ENCODE data around the gene RPS15.

Gene RPS15

DNA sequence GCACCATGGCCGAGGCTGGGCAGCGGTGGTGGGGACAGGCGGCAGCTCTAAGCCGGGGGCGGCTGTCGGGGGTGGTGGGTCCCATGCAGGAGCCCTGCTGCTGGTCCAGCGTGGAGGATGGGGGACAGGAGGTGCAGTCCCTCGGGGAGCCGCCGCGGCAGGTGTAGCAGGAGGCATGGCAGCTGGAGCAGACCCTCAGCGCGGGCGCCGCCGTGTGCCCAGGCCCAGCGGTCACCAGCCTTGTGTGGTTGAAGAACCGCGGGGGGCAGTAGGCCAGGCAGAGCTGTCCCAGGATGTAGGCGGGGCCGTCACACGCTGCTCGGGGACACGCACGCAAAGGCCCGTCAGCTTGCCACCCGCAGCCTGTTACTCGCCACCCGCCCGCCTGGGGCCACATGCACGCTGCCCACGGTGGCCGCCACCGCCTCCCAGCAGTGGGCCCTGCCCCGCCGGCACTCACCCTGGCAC lies 43.7 kb downstream of the RPS15 start:
- no peak for DNase-seq (ENCODE audit: low read depth in 1 of 2, low spot score in 1 of 2)

DNA sequence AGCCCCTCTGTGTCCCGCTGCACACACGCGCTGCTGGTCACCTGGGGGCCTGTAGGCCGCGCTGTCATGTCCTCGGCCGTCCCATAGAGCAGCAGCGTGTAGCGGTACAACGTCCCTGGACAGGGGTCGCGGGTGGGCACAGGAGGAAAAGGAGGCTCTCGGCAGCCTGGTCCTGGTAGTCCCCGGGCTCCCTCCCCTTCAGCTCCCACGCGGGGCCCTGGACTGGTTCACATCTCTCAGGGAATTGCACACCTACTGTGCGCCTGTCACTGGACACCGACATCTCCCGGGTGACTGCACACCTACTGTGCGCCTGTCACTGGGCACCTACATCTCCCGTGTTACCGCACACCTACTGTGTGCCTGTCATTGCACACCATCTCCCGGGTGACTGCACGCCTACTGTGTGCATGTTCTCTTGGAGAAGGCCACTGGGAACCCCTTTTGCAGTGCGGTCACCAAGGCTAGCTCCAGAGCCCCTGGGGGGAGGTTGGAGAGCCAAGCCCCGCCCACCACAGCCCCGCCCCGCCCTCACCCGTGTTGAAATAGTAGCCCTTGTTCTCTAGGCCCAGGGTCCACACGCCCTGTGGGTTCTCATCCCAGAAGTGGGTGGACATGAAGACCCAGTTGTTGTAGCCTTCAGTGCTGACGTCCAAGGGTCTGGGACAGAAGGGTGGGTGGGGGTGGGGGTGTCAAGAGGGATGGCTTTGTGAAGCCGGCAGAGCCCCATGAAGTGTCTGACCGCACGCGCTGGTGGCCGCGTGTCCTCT lies 44.4 kb downstream of the RPS15 start:
- DNase-seq (ENCODE audit: low read depth in 1 of 2, low spot score in 1 of 2): no peak

DNA sequence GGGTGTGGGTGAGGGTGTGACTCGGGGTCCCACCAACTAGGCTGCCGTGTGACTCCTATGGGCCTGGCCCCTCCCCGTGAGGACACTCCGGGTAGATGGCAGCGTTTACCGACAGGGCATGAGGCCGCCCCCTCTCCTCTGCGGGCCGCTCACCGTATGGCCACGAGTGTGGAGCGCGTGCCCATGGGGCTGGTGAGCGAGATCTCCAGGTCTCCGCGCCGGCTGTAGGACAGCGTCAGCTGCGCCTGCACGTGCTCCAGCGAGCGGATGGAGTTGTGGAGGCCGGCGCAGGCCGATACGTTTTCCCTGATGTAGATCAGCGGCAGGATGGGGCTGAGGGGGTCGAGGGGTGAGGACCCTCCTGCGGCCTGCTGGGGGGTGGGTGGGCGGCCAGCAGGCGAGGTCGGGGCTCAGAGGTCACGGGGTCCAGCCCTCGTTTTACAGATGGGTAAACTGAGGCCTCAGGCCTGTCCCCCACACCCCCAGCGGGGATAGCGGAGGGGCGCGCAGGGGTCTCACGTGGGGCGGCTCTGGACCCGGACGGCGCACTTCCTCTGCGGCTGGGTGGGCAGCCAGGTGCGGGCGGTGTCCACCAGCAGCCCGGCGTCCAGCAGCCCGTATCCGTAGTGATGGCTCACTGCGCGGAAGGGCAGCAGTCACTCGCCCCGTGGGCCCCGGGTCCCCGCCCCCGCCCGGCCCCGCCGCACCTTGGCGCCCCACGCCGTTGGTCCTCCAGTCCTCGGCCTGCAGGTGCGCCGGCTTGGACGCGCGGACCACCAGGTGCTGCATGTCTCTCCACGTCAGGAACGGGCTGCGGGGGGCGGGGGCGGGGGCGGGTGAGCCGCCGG lies 45.2 kb downstream of the RPS15 start:
- DNase-seq (ENCODE audit: low read depth in 1 of 2, low spot score in 1 of 2): no peak

- no peak for DNase-seq (ENCODE audit: low read depth in 1 of 2, low spot score in 1 of 2)
Observed at GRCh38 chr19:1483979-1484428, 45.8 kb downstream of the RPS15 start.

DNA sequence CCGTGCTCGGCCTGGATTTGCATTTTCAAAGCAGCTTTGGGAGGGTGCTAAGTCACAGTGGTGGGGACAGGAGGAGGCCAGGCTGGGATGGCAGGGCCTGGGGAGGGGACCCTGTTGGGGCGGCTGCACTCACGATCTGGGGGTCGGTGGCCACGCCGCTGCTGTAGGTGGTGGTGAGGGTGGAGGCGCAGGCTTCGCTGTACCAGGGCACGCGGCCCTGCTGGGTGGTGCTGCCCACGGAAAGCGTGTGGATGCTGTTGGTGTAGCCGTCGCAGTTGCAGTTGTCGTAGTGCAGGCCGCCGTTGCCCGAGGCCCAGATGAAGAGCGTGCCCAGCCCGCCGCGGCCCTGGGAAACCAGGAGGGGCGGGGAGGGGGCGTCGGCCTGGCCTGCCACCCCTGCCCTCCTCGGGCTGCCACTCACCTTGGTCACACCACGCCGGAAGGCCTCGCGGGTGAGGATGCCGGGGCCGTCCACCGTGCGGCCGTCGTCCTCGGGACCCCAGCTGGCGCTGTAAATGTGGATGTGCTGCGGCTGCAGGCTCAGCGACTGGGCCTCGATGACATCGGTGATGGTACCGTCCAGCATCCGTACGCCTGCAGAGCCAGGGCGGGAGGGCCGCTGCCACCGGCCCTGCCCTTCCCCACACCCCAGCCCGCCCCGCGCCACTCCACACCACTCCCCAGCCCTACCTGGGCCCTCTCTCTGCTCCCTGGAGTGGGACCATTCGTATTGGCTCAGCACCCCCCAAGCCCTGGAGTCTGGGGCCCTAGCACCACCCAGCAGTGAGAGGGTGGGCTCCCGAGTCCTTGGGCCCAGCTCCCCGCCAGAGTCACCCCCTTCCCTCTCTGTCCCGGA lies 48.8 kb downstream of the RPS15 start:
- no peak for DNase-seq (ENCODE audit: low read depth in 1 of 2, low spot score in 1 of 2)

DNA sequence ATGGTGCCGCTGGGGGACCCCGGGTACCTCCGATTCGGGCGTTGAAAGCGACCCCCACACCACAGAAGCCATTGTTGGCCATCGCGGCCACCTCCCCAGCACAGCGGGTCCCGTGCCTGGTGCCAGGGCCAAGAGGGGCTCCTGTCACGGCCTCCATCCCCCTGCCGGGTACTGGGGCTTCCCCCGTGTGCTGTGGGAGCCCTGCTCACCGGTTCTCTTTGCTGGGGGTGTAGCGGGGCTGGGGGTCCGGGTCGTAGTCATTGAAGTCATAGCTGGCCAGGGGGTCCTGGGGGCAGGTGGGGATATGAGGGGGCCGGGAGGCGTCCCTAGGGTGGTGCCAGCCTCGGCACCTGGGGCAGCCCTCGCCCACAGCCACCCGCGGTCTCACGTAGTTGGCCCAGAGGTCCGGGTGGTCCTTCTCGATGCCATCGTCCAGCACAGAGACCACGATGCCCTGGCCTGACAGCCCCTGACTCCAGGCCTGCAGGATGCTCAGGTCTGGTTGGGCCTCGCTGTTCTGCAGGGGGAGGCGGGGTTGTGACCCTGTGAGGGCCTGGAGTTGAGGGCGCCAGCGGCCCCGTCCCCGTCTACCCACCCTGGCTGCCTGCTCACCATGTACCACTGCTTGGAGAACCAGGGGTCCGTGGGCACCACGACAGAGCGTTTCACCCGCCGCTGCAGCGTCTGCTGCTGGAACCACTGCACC lies 49.5 kb downstream of the RPS15 start:
- no peak for DNase-seq (ENCODE audit: low read depth in 1 of 2, low spot score in 1 of 2)

DNA sequence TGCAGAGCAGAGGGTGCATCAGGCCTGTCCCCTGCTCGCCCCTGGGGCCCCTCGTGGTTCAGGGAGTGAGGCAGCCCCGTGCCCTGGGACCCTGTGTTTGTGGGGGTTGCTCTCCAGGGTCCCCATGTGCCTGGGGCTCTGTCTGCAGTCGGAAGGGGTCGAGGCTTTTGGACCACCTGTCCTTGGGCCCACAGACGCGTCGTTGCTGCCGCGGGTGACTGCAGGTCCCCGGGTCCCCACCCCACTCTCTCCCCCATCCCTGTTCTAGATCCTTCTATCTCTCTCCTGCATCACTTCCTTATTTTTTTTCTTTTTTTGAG lies 50.0 kb downstream of the RPS15 start:
- DNase-seq (ENCODE audit: low read depth in 1 of 2, low spot score in 1 of 2): no peak

DNA sequence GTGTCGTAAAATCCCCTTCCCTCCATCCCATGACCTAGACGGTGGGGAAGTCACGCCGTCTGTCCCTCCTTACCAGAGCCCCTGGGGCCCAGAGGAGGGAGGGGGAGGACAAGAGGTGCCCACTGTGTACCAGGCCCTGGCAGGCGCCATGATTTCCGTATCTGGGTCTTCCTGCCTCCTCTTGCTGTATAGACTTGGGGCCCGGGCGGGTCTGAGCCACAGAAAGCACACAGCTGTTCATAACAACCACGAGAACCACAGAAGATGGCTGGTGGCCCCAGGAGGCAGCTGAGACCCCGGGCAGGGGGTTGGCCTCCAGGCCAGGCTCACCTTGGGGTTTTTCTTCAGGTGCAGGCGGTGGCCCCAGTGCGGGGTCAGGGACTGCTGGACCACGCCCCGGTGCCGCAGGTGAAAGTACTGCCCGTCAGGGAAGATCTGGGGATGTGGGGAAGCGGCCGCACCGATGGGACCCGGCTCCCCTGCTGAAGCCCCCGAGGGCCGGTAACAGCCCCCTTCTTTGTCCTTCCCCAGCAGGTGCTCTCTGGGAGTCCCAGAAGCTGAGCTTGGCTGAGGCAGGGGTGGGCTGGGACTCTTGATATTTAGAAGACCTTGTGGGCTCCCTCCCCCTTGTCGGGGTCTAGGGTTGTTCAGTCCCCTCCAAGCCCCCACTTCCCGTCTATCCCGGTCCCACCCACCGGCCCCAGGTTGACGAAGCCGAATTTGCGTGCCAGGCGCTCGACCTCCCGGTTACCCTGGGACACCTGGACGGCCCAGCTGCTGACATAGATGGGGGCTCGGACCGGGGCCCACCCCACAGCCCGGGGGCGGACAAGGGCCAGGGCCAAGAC lies 51.5 kb downstream of the RPS15 start:
- no peak for DNase-seq (ENCODE audit: low read depth in 1 of 2, low spot score in 1 of 2)

All from activated CD4-positive, alpha-beta T cell treated with anti-CD3 and anti-CD28 coated beads, Interleukin-2, amount 50 U/mL, for 24 hours (primary cell).